PC-9 (cell line): ENCODE measurements around the gene BCL11A. TPM values are rescaled to one million over a fixed set of nuclear protein-coding genes. Genes with fewer than 3 reads are reported as not detected.

Source experiments
- BruUV-seq: library from RNA; stranded (reverse); fragments of 400-500 nt; replicated peaks from 2 replicates; lab custom pipeline; 2021; lab: Mats Ljungman, UMichigan
- CTCF ChIA-PET: fragments of 300-600 bp; sonication (Branson Sonifier 250); formaldehyde crosslinking; loops from one replicate; lab custom pipeline; 2022; ENCODE audit warnings: antibody characterized with exemption; lab: Charles Lee
- POLR2A ChIA-PET: fragments of 300-600 bp; sonication (Branson Sonifier 250); formaldehyde crosslinking; loops from one replicate; lab custom pipeline; 2022; ENCODE audit warnings: antibody characterized with exemption; ENCODE audit not compliant: unreplicated experiment; lab: Charles Lee
- DNase-seq, 2 experiments: peaks; one replicate each; pipeline versions ENCODE4 v3.0.0 to v3.0.0-alpha.2; 2015 to 2022; ENCODE audit warnings: mixed read lengths in 1 of 2
- H2AFZ ChIP-seq: fragments of 200-600 bp; sonication (generic); 2 replicates; pipeline ENCODE4 v1.8.1; 2017; ENCODE audit warnings: antibody characterized with exemption
- H3F3A ChIP-seq: fragments of 200-600 bp; sonication (generic); 2 replicates; pipeline ENCODE4 v1.8.1; 2017; ENCODE audit warnings: antibody characterized with exemption, mild to moderate bottlenecking, low read depth; ENCODE audit not compliant: insufficient read depth
- H3K27ac ChIP-seq: fragments of 200-600 bp; sonication (generic); 2 replicates; pipeline ENCODE4 v1.6.1; 2016; ENCODE audit warnings: mixed run types
- H3K27me3 ChIP-seq: fragments of 200-600 bp; sonication (generic); 2 replicates; pipeline ENCODE4 v1.6.1; 2016; ENCODE audit warnings: low read depth, mixed run types; ENCODE audit not compliant: insufficient read depth
- H3K36me3 ChIP-seq: fragments of 200-600 bp; sonication (generic); 2 replicates; pipeline ENCODE4 v1.6.1; 2016; ENCODE audit warnings: low read depth, mixed run types
- H3K4me1 ChIP-seq: fragments of 200-600 bp; sonication (generic); replicated peaks from 2 replicates; pipeline ENCODE4 v1.6.1; 2016; ENCODE audit warnings: mixed run types; ENCODE audit not compliant: insufficient read depth
- H3K4me2 ChIP-seq: fragments of 200-600 bp; sonication (generic); 2 replicates; pipeline ENCODE4 v1.6.1; 2017; ENCODE audit warnings: mixed run types
- H3K4me3 ChIP-seq: fragments of 200-600 bp; sonication (generic); 2 replicates; pipeline ENCODE4 v1.6.1; 2016; ENCODE audit warnings: mixed run types
- H3K79me2 ChIP-seq: fragments of 200-600 bp; sonication (generic); 2 replicates; pipeline ENCODE4 v1.6.1; 2017; ENCODE audit warnings: low read depth, mixed run types
- H3K9me2 ChIP-seq: fragments of 200-600 bp; sonication (generic); 2 replicates; pipeline ENCODE4 v1.8.1; 2017; ENCODE audit warnings: mild to moderate bottlenecking; ENCODE audit not compliant: insufficient read depth
- H3K9me3 ChIP-seq: fragments of 200-600 bp; sonication (generic); 2 replicates; pipeline ENCODE4 v1.8.1; 2016; ENCODE audit warnings: low read depth; ENCODE audit not compliant: insufficient read depth
- H4K20me1 ChIP-seq: fragments of 200-600 bp; sonication (generic); 2 replicates; pipeline ENCODE4 v1.8.1; 2017; ENCODE audit not compliant: insufficient read depth
- CTCF ChIP-seq: fragments of 200-600 bp; sonication (generic); conservative IDR thresholded peaks from 2 replicates; pipeline ENCODE4 v1.6.1; 2017; ENCODE audit warnings: mixed run types, antibody characterized with exemption, mild to moderate bottlenecking, moderate library complexity
- EZH2 ChIP-seq: fragments of 200-600 bp; sonication (generic); IDR thresholded peaks from 2 replicates; pipeline ENCODE4 v1.8.0; 2017; ENCODE audit warnings: antibody characterized with exemption, low read depth
- intact Hi-C: fragments of 100-400 bp; cut with micrococcal nuclease; formaldehyde crosslinking; loops from one replicate; pipeline ENCODE4 v1.10.0; 2022; ENCODE audit not compliant: unreplicated experiment
- total RNA-seq: library from RNA; stranded (reverse); gene quantifications from 2 replicates; pipeline ENCODE4 v1.2.3, GENCODE V29; 2021

BCL11A gene
- total RNA-seq, 1 experiment from 2014 or later = not detected

GRCh38 chr2:60531701-60532133, 21.7 kb downstream of the BCL11A start:
- no TSS peak for BruUV-seq
- Histone ChIP-seq H2AFZ (no peak overlapping the region), H3F3A (no peaks in the 10 kb centered on the region), H3K9me2 (no peaks in the 10 kb centered on the region), H3K4me3 (no peak overlapping the region), H3K4me1 (no peaks in the 10 kb centered on the region), H4K20me1 (no peaks in the 10 kb centered on the region), H3K79me2 (no peaks in the 10 kb centered on the region), H3K27me3 (peaks cover 96% of the 10 kb centered on the region), H3K27ac (no peak overlapping the region), H3K4me2 (no peak overlapping the region), H3K36me3 (no peaks in the 10 kb centered on the region), H3K9me3 (no peaks in the 10 kb centered on the region)
- DNase-seq = no peak
- POLR2A ChIA-PET = no interaction called here
- intact Hi-C loops = no loop called here
- CTCF ChIA-PET = no interaction called here
- TF ChIP-seq CTCF (no peak), EZH2 (no peak)

GRCh38 chr2:60530660-60531281, 22.7 kb downstream of the BCL11A start:
- Histone ChIP-seq H3K36me3 (no peaks in the 10 kb centered on the region), H3K9me3 (no peaks in the 10 kb centered on the region), H3K4me3 (no peak overlapping the region), H3K4me2 (no peak overlapping the region), H4K20me1 (no peaks in the 10 kb centered on the region), H3F3A (no peaks in the 10 kb centered on the region), H3K27me3 (peaks cover 97% of the 10 kb centered on the region), H3K79me2 (no peaks in the 10 kb centered on the region), H2AFZ (no peak overlapping the region), H3K27ac (no peak overlapping the region), H3K4me1 (no peaks in the 10 kb centered on the region), H3K9me2 (no peaks in the 10 kb centered on the region)
- TF ChIP-seq EZH2 (no peak), CTCF (no peak)
- POLR2A ChIA-PET = interaction anchor here (0.5 kb wide), 1 partner anchor 1077 kb away, joined by 7 read pairs; no protein-coding TSS in a partner anchor
- no TSS peak for BruUV-seq
- CTCF ChIA-PET = no interaction called here
- no peak for DNase-seq
- intact Hi-C loops = no loop called here

- Histone ChIP-seq H3K4me3 (no peak overlapping the region), H3K36me3 (no peaks in the 10 kb centered on the region), H3K27me3 (peaks cover 97% of the 10 kb centered on the region), H4K20me1 (no peaks in the 10 kb centered on the region), H3F3A (no peaks in the 10 kb centered on the region), H3K79me2 (no peaks in the 10 kb centered on the region), H3K9me3 (no peaks in the 10 kb centered on the region), H2AFZ (no peak overlapping the region), H3K4me1 (no peaks in the 10 kb centered on the region), H3K4me2 (no peak overlapping the region), H3K27ac (no peak overlapping the region), H3K9me2 (no peaks in the 10 kb centered on the region)
- ChIA-PET CTCF (no interaction called here), POLR2A (interaction anchor here (0.5 kb wide), 1 partner anchor 1078 kb away, joined by 7 read pairs; no protein-coding TSS in a partner anchor)
- BruUV-seq = no TSS peak
- intact Hi-C loops = no loop called here
- no peak for DNase-seq
- TF ChIP-seq EZH2 = no peak
Observed at GRCh38 chr2:60529785-60530627, 23.4 kb downstream of the BCL11A start.
